ENCODE data around the gene COX7B2.

COX7B2 gene

GRCh38 chr4:46900082-46900481, 9.0 kb downstream of the COX7B2 start:
- H3K36me3 ChIP-seq (ENCODE audit: control insufficient read depth in 5 of 5, insufficient read depth in 5 of 5, low read length in 5 of 5) = no peaks in the 10 kb centered on the region
- no peaks in the 10 kb centered on the region for H3K4me1 ChIP-seq (ENCODE audit: control insufficient read depth in 5 of 5, insufficient read depth in 5 of 5, low read length in 5 of 5)
- no peak overlapping the region for H3K27ac ChIP-seq (ENCODE audit: low read depth, low read length)
- no peaks in the 10 kb centered on the region for H3K27me3 ChIP-seq (ENCODE audit: control insufficient read depth in 5 of 5, insufficient read depth in 4 of 5, low read length in 5 of 5)
- no peak overlapping the region for H3K9ac ChIP-seq (ENCODE audit: low read length in 5 of 5)
- no peaks in the 10 kb centered on the region for H3K9me3 ChIP-seq (ENCODE audit: control insufficient read depth in 5 of 5, low read length in 5 of 5)
- no peak overlapping the region for H3K4me3 ChIP-seq (ENCODE audit: low read depth in 1 of 5, low read length in 5 of 5)

GRCh38 chr4:46894826-46895225, 14.2 kb downstream of the COX7B2 start:
- Histone ChIP-seq H3K4me1 (ENCODE audit: control insufficient read depth in 5 of 5, insufficient read depth in 5 of 5, low read length in 5 of 5) (peaks cover 0 to 3% (median 0%) of the 10 kb centered on the region in 5 donors), H3K9ac (ENCODE audit: low read length in 5 of 5) (no peak overlapping the region), H3K27ac (ENCODE audit: low read depth, low read length) (no peak overlapping the region), H3K36me3 (ENCODE audit: control insufficient read depth in 5 of 5, insufficient read depth in 5 of 5, low read length in 5 of 5) (no peaks in the 10 kb centered on the region), H3K27me3 (ENCODE audit: control insufficient read depth in 5 of 5, insufficient read depth in 4 of 5, low read length in 5 of 5) (no peaks in the 10 kb centered on the region), H3K4me3 (ENCODE audit: low read depth in 1 of 5, low read length in 5 of 5) (no peak overlapping the region), H3K9me3 (ENCODE audit: control insufficient read depth in 5 of 5, low read length in 5 of 5) (no peaks in the 10 kb centered on the region)

DNA sequence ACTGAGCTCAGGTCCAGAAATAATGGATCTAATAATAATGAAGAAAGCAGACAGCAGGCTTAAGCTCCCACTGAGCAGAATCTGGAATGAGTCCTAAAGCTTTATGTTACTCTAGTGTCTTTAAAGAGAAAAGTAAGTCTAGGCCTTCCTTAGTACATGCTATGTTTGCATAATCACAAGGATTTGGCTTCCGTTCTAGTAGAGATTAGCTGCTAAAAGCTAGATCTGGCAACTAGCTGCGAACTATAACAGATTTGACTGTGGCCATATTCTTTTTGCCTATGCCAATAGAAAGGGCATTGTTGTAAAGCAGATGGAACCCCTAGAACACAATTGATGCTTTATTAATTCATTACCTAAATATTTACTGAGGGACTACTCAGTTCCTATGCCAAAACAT, 19.0 kb downstream of the COX7B2 start:
- Histone ChIP-seq H3K4me1 (ENCODE audit: control insufficient read depth in 5 of 5, insufficient read depth in 5 of 5, low read length in 5 of 5) (peaks cover 0 to 3% (median 0%) of the 10 kb centered on the region in 5 donors), H3K9ac (ENCODE audit: low read length in 5 of 5) (no peak overlapping the region), H3K27ac (ENCODE audit: low read depth, low read length) (no peak overlapping the region), H3K36me3 (ENCODE audit: control insufficient read depth in 5 of 5, insufficient read depth in 5 of 5, low read length in 5 of 5) (no peaks in the 10 kb centered on the region), H3K4me3 (ENCODE audit: low read depth in 1 of 5, low read length in 5 of 5) (no peak overlapping the region), H3K9me3 (ENCODE audit: control insufficient read depth in 5 of 5, low read length in 5 of 5) (no peaks in the 10 kb centered on the region), H3K27me3 (ENCODE audit: control insufficient read depth in 5 of 5, insufficient read depth in 4 of 5, low read length in 5 of 5) (no peaks in the 10 kb centered on the region)

GRCh38 chr4:46889410-46889809, 19.6 kb downstream of the COX7B2 start:
- Histone ChIP-seq H3K9me3 (ENCODE audit: control insufficient read depth in 5 of 5, low read length in 5 of 5) (no peaks in the 10 kb centered on the region), H3K4me3 (ENCODE audit: low read depth in 1 of 5, low read length in 5 of 5) (no peak overlapping the region), H3K4me1 (ENCODE audit: control insufficient read depth in 5 of 5, insufficient read depth in 5 of 5, low read length in 5 of 5) (peaks cover 0 to 3% (median 0%) of the 10 kb centered on the region in 5 donors), H3K36me3 (ENCODE audit: control insufficient read depth in 5 of 5, insufficient read depth in 5 of 5, low read length in 5 of 5) (no peaks in the 10 kb centered on the region), H3K27ac (ENCODE audit: low read depth, low read length) (no peak overlapping the region), H3K27me3 (ENCODE audit: control insufficient read depth in 5 of 5, insufficient read depth in 4 of 5, low read length in 5 of 5) (no peaks in the 10 kb centered on the region), H3K9ac (ENCODE audit: low read length in 5 of 5) (no peak overlapping the region)

DNA sequence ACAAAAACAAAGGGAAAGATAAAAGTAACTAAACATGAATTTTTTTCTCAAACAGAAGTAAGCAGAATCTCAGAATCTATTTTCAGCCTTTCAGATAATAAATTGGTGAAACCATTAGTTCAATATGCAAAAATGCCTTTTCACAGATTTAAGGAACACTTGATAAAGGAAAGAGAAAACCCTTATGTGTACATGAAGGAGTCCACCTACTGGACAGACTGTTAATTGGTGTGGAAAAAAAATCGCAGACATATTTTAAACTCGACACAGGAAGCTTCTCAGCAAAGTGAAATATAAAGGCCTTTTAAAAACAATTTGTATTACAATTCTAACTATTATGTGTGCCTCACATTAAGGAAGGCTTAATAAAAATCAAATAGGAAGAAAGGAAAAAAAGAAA, 22.3 kb downstream of the COX7B2 start:
- Histone ChIP-seq H3K9ac (ENCODE audit: low read length in 5 of 5) (no peak overlapping the region), H3K4me3 (ENCODE audit: low read depth in 1 of 5, low read length in 5 of 5) (no peak overlapping the region), H3K9me3 (ENCODE audit: control insufficient read depth in 5 of 5, low read length in 5 of 5) (no peaks in the 10 kb centered on the region), H3K36me3 (ENCODE audit: control insufficient read depth in 5 of 5, insufficient read depth in 5 of 5, low read length in 5 of 5) (no peaks in the 10 kb centered on the region), H3K4me1 (ENCODE audit: control insufficient read depth in 5 of 5, insufficient read depth in 5 of 5, low read length in 5 of 5) (no peaks in the 10 kb centered on the region), H3K27ac (ENCODE audit: low read depth, low read length) (no peak overlapping the region), H3K27me3 (ENCODE audit: control insufficient read depth in 5 of 5, insufficient read depth in 4 of 5, low read length in 5 of 5) (no peaks in the 10 kb centered on the region)

DNA sequence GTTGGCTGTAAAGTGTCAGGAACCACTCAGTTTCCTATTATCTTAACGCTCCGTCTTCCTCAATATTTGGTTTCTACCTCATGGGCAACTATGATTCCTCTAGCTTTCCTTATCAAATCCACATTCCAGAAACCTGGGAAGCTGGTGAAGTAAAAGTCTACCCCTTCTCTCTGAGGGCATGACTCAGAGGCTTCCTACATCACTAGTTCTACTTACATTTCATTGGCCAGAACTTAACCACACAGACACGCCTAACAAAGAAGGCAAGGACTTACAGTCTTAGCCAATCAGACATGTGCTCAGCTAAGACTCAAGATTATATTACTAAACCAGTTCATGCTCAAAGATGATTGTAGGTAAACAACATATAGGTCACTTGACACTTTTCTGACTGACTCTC, 30.4 kb downstream of the COX7B2 start:
- Histone ChIP-seq H3K36me3 (ENCODE audit: control insufficient read depth in 5 of 5, insufficient read depth in 5 of 5, low read length in 5 of 5) (no peaks in the 10 kb centered on the region), H3K9ac (ENCODE audit: low read length in 5 of 5) (no peak overlapping the region), H3K9me3 (ENCODE audit: control insufficient read depth in 5 of 5, low read length in 5 of 5) (no peaks in the 10 kb centered on the region), H3K4me1 (ENCODE audit: control insufficient read depth in 5 of 5, insufficient read depth in 5 of 5, low read length in 5 of 5) (no peaks in the 10 kb centered on the region), H3K27me3 (ENCODE audit: control insufficient read depth in 5 of 5, insufficient read depth in 4 of 5, low read length in 5 of 5) (no peaks in the 10 kb centered on the region), H3K27ac (ENCODE audit: low read depth, low read length) (no peak overlapping the region), H3K4me3 (ENCODE audit: low read depth in 1 of 5, low read length in 5 of 5) (no peak overlapping the region)

DNA sequence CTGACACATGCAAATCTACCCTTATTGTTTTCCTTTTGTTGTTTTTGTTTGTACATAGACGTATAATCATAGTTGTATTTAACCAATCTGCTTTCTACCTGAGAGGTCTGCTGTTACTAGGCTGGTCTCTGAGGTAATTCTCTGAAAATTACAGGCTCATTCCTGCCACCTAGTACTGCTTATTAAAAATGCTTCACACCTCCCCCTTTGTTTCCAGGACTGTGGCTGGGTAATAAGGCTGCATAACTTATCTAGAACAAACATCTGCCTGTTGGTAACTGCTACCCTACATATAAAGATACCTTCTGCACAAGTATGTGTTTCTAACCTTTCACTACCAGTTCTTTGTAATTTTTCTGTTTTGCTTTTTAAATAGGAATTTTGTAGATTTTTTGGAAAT, 34.2 kb downstream of the COX7B2 start:
- Histone ChIP-seq H3K36me3 (ENCODE audit: control insufficient read depth in 5 of 5, insufficient read depth in 5 of 5, low read length in 5 of 5) (no peaks in the 10 kb centered on the region), H3K27me3 (ENCODE audit: control insufficient read depth in 5 of 5, insufficient read depth in 4 of 5, low read length in 5 of 5) (no peaks in the 10 kb centered on the region), H3K4me1 (ENCODE audit: control insufficient read depth in 5 of 5, insufficient read depth in 5 of 5, low read length in 5 of 5) (no peaks in the 10 kb centered on the region), H3K9me3 (ENCODE audit: control insufficient read depth in 5 of 5, low read length in 5 of 5) (peaks cover 0 to 7% (median 0%) of the 10 kb centered on the region in 5 donors), H3K9ac (ENCODE audit: low read length in 5 of 5) (no peak overlapping the region), H3K4me3 (ENCODE audit: low read depth in 1 of 5, low read length in 5 of 5) (no peak overlapping the region), H3K27ac (ENCODE audit: low read depth, low read length) (no peak overlapping the region)

DNA sequence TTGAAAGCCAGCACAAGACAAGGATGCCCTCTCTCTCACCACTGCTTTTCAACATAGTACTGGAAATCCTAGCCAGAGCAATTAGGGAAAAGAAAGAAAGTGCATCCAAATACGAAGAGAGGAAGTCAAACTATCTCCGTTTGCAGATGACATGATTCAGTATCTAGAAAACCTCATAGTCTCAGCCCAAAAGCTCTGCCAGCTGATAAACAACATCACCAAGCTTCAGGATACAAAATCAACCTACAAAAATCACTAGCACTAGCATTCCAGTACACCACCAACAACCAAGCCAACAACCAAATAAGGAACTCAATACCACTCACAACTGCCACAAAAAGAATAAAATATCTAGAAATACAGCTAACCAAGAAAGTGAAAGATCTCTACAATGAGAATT, 38.6 kb downstream of the COX7B2 start:
- Histone ChIP-seq H3K27me3 (ENCODE audit: control insufficient read depth in 5 of 5, insufficient read depth in 4 of 5, low read length in 5 of 5) (peaks cover 0 to 3% (median 0%) of the 10 kb centered on the region in 5 donors), H3K36me3 (ENCODE audit: control insufficient read depth in 5 of 5, insufficient read depth in 5 of 5, low read length in 5 of 5) (no peaks in the 10 kb centered on the region), H3K9me3 (ENCODE audit: control insufficient read depth in 5 of 5, low read length in 5 of 5) (peaks cover 0 to 11% (median 0%) of the 10 kb centered on the region in 5 donors), H3K4me3 (ENCODE audit: low read depth in 1 of 5, low read length in 5 of 5) (no peak overlapping the region), H3K4me1 (ENCODE audit: control insufficient read depth in 5 of 5, insufficient read depth in 5 of 5, low read length in 5 of 5) (no peaks in the 10 kb centered on the region), H3K9ac (ENCODE audit: low read length in 5 of 5) (no peak overlapping the region), H3K27ac (ENCODE audit: low read depth, low read length) (no peak overlapping the region)

DNA sequence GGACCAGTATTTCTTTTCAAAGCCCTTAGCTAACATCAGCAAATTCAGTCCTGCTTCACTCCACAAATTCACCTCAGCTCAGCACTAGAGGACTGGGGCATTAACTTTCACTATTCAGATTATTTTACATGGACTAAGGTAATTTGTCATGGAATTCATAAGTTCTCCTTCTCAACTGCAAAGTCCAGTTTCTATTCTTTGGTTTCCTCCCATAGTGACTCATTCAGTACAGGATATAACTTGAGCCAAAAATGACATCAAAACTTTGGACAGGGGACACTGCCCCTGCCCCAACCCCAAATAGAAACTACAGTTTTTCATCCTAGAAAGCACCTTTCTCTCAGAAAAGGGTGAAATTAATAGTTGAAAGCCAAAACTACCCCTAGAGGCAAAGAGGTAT, 52.7 kb downstream of the COX7B2 start:
- Histone ChIP-seq H3K4me1 (ENCODE audit: control insufficient read depth in 5 of 5, insufficient read depth in 5 of 5, low read length in 5 of 5) (peaks cover 0 to 13% (median 2%) of the 10 kb centered on the region in 5 donors), H3K36me3 (ENCODE audit: control insufficient read depth in 5 of 5, insufficient read depth in 5 of 5, low read length in 5 of 5) (no peaks in the 10 kb centered on the region), H3K27me3 (ENCODE audit: control insufficient read depth in 5 of 5, insufficient read depth in 4 of 5, low read length in 5 of 5) (no peaks in the 10 kb centered on the region), H3K4me3 (ENCODE audit: low read depth in 1 of 5, low read length in 5 of 5) (no peak overlapping the region), H3K9me3 (ENCODE audit: control insufficient read depth in 5 of 5, low read length in 5 of 5) (no peaks in the 10 kb centered on the region), H3K9ac (ENCODE audit: low read length in 5 of 5) (no peak overlapping the region), H3K27ac (ENCODE audit: low read depth, low read length) (no peak overlapping the region)

DNA sequence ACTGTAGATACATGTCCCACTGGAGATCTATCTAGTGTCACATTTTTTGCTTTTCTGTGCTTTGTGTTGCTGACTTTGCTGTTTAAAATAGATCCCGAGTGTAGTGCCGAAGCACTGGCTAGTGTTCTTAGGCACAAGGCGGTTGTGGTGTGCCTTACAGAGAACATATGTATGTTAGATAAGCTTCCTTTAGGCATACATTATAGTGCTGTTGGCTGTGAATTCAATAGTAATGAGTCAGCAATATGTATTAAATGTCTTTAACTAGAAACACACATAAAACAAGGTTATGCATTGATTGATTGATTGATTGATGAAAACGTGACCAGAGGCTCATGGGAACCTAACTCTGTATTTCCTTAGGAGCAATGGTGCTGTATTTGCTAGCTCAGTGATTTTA, 56.2 kb downstream of the COX7B2 start:
- no peaks in the 10 kb centered on the region for H3K27me3 ChIP-seq (ENCODE audit: control insufficient read depth in 5 of 5, insufficient read depth in 4 of 5, low read length in 5 of 5)
- no peak overlapping the region for H3K9ac ChIP-seq (ENCODE audit: low read length in 5 of 5)
- H3K4me1 ChIP-seq (ENCODE audit: control insufficient read depth in 5 of 5, insufficient read depth in 5 of 5, low read length in 5 of 5) = peaks cover 0 to 13% (median 2%) of the 10 kb centered on the region in 5 donors
- H3K36me3 ChIP-seq (ENCODE audit: control insufficient read depth in 5 of 5, insufficient read depth in 5 of 5, low read length in 5 of 5) = no peaks in the 10 kb centered on the region
- H3K27ac ChIP-seq (ENCODE audit: low read depth, low read length) = no peak overlapping the region
- H3K9me3 ChIP-seq (ENCODE audit: control insufficient read depth in 5 of 5, low read length in 5 of 5) = no peaks in the 10 kb centered on the region
- H3K4me3 ChIP-seq (ENCODE audit: low read depth in 1 of 5, low read length in 5 of 5) = no peak overlapping the region

GRCh38 chr4:46850026-46850425, 59.0 kb downstream of the COX7B2 start:
- Histone ChIP-seq H3K9me3 (ENCODE audit: control insufficient read depth in 5 of 5, low read length in 5 of 5) (no peaks in the 10 kb centered on the region), H3K27me3 (ENCODE audit: control insufficient read depth in 5 of 5, insufficient read depth in 4 of 5, low read length in 5 of 5) (no peaks in the 10 kb centered on the region), H3K4me1 (ENCODE audit: control insufficient read depth in 5 of 5, insufficient read depth in 5 of 5, low read length in 5 of 5) (no peaks in the 10 kb centered on the region), H3K4me3 (ENCODE audit: low read depth in 1 of 5, low read length in 5 of 5) (no peak overlapping the region), H3K27ac (ENCODE audit: low read depth, low read length) (no peak overlapping the region), H3K36me3 (ENCODE audit: control insufficient read depth in 5 of 5, insufficient read depth in 5 of 5, low read length in 5 of 5) (no peaks in the 10 kb centered on the region), H3K9ac (ENCODE audit: low read length in 5 of 5) (no peak overlapping the region)

Measured in subcutaneous abdominal adipose tissue (tissue), 5 donors.